GM21786 (cell line): ENCODE data around the gene MAP7.

Experiments
- ATAC-seq: cut with Tn5 transposase; IDR thresholded peaks from one replicate; pipeline ENCODE4 v1.9.1; 2021; ENCODE audit not compliant: unreplicated experiment

The MAP7 gene

GRCh38 chr6:136344420-136344819, 205.8 kb downstream of the MAP7 start:
- ATAC-seq = no peak

GRCh38 chr6:136343700-136344099, 206.5 kb downstream of the MAP7 start:
- no peak for ATAC-seq

GRCh38 chr6:136343275-136343674, 206.9 kb downstream of the MAP7 start:
- ATAC-seq = no peak

- ATAC-seq = no peak
Measured at GRCh38 chr6:136341967-136342366, 208.3 kb downstream of the MAP7 start.

GRCh38 chr6:136341367-136341766, 208.9 kb downstream of the MAP7 start:
- no peak for ATAC-seq

- ATAC-seq = no peak
Measured at GRCh38 chr6:136338486-136338885, 211.7 kb downstream of the MAP7 start.

- ATAC-seq = no peak
Measured at GRCh38 chr6:136337606-136338005, 212.6 kb downstream of the MAP7 start.

GRCh38 chr6:136337121-136337520, 213.1 kb downstream of the MAP7 start:
- ATAC-seq = no peak

GRCh38 chr6:136335736-136336363, 214.4 kb downstream of the MAP7 start:
- no peak for ATAC-seq

GRCh38 chr6:136334853-136335252, 215.4 kb downstream of the MAP7 start:
- ATAC-seq = no peak

- ATAC-seq = no peak
Measured at GRCh38 chr6:136334465-136334846, 215.8 kb downstream of the MAP7 start.

GRCh38 chr6:136333824-136334464, 216.3 kb downstream of the MAP7 start:
- ATAC-seq = no peak

- ATAC-seq = no peak
Measured at GRCh38 chr6:136331461-136331860, 218.8 kb downstream of the MAP7 start.

- no peak for ATAC-seq
Measured at GRCh38 chr6:136330634-136331033, 219.6 kb downstream of the MAP7 start.

- no peak for ATAC-seq
Measured at GRCh38 chr6:136326038-136326553, 224.1 kb downstream of the MAP7 start.

GRCh38 chr6:136324686-136325380, 225.4 kb downstream of the MAP7 start:
- ATAC-seq = no peak

- ATAC-seq = no peak
Measured at GRCh38 chr6:136323431-136324112, 226.7 kb downstream of the MAP7 start.

GRCh38 chr6:136319732-136320131, 230.5 kb downstream of the MAP7 start:
- ATAC-seq = no peak

- no peak for ATAC-seq
Measured at GRCh38 chr6:136318676-136319075, 231.5 kb downstream of the MAP7 start.

- no peak for ATAC-seq
Measured at GRCh38 chr6:136317971-136318370, 232.3 kb downstream of the MAP7 start.

- ATAC-seq = no peak
Measured at GRCh38 chr6:136317021-136317694, 233.1 kb downstream of the MAP7 start.
